Activated CD4-positive, alpha-beta T cell treated with anti-CD3 and anti-CD28 coated beads, Interleukin-2, Interleukin-4, amounts not matched to agents 100 ng/mL and 50 ng/mL, durations not matched to agents 16 hours and 8 hours (primary cell): Measurements from ENCODE around the gene FLT3.
"Not testable (repeated sequence)": the region's sequence is repeated elsewhere in the genome, so short reads cannot be mapped to it uniquely, and the experiment has no call there.

Source experiments
- DNase-seq: peaks from one replicate; pipeline ENCODE4 v3.0.0-alpha.2; 2020; ENCODE audit warnings: low spot score

Gene FLT3

GRCh38 chr13:27972478-27972820 lies 127.9 kb downstream of the FLT3 start:
- no peak for DNase-seq

DNA sequence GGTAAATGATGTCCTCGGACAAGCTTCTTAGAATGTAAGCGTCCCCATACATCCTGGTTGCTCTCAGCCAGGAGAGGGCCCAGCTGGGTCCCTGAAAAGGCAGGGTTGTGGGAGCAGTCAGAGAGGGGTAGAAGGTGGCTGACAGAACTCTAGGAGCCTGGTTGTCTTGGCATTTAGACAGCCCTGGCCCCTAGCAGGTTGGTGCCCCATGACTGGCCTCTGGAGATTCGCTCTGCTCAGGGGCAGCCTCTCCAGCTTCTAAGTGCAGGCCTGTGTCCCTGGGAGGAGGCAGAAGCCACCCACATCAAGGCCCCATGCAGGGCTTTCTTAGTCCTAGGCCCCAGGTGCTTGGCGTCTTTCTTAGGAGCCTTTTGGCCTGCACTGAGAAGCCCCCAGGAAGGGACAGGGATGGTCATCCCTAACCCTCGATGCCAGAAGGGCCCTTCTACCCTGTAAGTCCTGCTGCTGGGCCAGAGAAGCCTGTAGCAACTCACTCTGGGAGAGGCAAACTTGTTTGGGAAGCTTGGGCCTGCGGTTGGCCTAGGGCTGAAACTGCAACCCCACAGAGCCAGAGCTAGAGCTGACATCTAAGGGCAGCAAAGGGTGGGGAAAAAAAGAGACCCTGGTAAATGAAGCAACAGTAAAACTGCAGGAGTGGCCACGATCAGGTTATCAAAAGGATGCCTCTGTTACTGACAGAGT lies 128.4 kb downstream of the FLT3 start:
- no peak for DNase-seq

GRCh38 chr13:27971236-27971645 lies 129.1 kb downstream of the FLT3 start:
- no peak for DNase-seq

DNA sequence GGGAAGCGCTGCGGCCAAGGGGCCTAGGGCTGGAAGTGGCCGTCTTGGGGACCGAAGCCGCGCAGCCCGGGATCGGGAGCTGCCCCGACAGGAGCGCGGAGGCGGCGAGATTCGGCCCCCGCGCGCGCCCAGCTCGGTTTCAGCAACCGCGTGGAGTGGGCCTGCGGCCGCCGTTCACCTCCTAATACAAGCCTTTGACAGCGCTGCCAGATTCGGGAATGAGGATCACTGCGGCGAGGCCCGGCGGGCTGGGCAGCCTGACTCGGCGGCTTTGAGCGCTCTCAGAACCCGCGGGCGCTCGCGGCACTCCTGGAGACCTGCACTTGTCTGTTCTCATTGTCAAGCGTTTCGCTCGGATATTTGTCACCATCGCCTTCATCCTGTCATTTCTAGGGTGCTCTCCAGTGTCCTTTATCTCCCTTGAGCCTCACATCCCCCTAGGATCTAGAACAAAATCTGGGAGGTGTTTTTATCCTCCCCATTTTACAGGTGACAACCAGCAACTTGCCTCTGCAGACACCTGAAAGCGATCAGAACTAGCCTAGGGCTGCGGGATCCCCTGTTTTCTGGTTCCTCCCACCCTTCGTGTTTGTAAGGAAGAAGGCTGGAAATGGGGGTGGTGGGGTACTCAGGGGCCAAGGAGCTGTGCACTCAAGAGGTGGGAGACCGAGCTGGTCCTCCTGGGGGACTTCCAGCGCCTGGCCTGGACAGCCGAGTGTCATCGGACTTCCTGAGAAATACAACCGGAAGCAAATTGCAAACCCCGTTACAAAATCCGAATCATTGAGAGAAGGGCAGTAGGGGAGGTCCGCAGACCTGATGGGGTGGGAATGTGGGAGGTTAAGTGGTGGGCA lies 129.8 kb downstream of the FLT3 start:
- DNase-seq = no peak

GRCh38 chr13:27969866-27970229 lies 130.5 kb downstream of the FLT3 start:
- no peak for DNase-seq

DNA sequence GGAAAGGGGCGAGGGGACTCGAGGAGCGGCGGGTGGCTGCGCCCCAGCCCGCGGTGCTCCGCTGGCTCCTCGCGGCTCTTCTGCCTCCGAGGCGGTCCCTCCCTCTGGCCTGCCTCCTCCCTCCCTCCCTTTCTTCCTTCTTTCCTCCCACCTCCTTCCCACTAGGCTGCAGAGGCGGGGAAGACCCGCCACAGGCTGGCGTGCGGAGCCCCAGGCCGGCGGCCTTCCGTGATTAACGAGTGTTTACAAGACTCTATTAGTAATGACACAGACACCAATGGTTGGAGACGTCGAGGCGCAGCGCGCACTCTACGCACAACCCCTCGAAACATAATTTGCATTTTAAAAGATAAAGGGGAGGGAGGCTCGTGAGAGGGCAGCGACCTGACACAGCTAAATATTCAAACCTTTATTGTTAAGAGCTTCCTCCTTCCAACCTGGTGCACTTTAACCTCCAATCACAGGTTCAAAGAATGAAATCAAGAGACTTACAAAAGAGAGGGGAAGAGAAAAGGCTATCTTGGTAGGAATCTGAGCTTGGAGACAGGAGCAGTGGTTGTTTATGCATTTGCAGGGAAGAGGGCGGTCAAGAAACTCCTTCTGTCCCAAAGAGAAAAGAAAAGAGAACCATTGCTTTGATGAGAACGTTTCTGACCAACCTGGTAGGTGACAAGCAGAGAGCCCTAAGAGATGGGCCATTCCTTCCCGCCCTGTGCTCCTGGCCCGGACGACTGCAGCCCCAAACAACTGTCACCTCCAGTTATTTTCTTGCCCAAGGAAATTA lies 131.1 kb downstream of the FLT3 start, which contains the start of gene CDX2:
CDX2 (minus strand) TSS at position 234 of the 784 bp plus-strand sequence. CDS start 309 bp downstream, outside the sequence.
- no peak for DNase-seq

DNA sequence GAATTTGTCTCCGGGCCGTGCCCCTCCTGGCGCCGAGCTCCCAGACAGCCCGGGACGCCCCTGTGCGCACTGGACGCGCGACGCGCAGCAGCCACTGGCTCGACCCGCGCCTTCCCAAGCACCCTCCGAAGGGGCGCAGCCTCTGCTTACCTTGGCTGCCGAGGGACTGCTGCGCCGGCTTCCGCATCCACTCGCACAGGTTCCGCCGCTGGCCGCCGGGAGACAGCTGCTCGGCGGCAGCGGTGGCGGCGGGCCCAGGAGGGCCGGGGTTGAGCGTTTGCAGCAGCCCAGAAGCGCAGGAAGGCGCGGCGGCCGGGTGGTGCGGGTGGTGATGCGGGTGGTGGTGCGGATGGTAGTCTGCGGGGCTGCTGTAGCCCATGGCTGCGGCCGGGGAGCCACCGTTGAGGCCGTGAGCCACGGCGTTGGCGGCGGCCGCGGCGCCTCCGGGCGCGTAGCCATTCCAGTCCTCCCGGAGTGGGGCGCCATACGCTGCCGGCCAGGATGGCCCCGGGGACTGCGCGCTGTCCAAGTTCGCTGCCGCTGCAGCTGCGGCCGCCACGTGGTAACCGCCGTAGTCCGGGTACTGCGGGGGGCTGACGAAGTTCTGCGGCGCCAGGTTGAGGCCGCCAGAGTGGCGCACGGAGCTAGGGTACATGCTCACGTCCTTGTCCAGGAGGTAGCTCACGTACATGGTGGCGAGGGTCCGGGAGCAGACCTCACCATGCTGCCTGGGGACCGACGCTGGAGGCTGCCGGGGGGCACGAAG lies 131.9 kb downstream of the FLT3 start:
- no peak for DNase-seq

DNA sequence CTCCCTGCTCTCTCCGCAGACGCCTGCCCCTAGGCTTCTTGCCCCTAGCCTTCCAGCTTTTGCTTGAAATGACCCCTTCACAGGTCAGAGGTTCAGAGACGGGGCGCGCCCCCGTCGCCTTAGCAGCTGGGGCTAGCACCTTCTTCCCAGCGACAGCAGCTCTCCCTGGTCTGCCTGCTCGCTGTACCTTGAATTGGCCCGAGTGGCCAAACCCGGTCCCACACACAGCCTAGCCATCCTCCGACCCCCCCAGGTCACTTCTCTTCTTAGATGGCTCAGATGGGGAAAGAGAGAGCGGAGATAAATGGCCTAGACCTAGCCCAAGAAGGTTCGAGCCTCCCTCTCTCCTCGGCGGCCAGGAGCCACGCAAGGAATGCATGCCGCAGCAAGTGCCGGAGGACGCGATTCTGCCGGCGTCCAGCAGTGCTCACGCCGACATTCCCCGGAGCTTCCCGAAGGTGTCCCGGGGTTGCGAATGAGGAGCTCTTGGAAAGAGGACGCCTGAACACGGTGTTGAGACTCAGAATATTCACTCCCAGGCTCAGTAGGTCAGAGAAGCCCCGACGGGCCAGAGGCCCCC lies 132.6 kb downstream of the FLT3 start:
- no peak for DNase-seq

- no peak for DNase-seq
These were observed 133.1 kb downstream of the FLT3 start for GRCh38 chr13:27967203-27967735.

- no peak for DNase-seq
These were observed 133.7 kb downstream of the FLT3 start for GRCh38 chr13:27966641-27967202.

GRCh38 chr13:27965740-27966640 lies 134.4 kb downstream of the FLT3 start:
- no peak for DNase-seq

DNA sequence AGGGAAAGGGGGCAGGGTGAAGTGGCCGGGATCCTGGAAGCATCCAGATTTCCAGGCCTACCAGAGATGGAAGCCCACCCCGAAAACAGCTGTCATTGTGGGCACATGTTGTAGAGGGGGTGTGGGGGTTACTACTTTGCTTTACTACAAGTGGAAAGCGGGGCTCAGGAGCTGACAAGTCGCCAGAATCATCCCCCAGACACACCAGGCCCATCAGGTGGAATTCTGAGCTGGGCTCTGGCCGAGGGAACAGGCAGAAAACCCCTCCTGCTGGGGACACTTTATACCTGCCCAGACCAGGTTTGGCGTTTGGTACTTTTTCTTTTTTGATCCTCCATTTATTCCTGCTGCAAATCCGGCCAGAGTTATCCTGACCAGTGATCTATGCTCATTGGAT lies 135.0 kb downstream of the FLT3 start:
- DNase-seq = no peak

- no peak for DNase-seq
These were observed 135.5 kb downstream of the FLT3 start for GRCh38 chr13:27964741-27965323.

GRCh38 chr13:27964206-27964605 lies 136.2 kb downstream of the FLT3 start:
- not testable (repeated sequence) for DNase-seq

- DNase-seq = no peak
These were observed 136.9 kb downstream of the FLT3 start for GRCh38 chr13:27963491-27963890.

DNA sequence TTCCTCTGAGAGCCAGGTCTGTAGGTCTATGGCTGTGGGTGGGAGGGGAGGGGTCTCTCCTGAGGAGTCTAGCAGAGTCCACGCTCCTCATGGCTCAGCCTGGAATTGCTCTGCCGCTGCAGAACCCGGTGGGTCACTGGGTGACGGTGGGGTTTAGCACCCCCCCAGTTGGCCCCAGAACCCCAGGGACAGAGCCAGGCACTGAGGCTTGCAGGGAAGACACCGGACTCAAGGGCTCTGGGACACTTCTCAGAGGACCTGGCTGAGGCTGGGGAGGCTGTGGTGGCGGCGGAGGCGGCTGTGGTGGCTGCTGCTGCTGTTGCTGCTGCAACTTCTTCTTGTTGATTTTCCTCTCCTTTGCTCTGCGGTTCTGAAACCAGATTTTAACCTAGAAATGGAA lies 137.4 kb downstream of the FLT3 start:
- no peak for DNase-seq

- no peak for DNase-seq
These were observed 138.1 kb downstream of the FLT3 start for GRCh38 chr13:27962128-27962841.

- no peak for DNase-seq
These were observed 138.9 kb downstream of the FLT3 start for GRCh38 chr13:27961227-27962085.
